NCI-H226 (cell line): Measurements from ENCODE around the gene SFMBT1.

ENCODE experiments used
- DNase-seq: peaks from one replicate; pipeline ENCODE4 v3.0.0-alpha.2; 2015

SFMBT1 gene

DNA sequence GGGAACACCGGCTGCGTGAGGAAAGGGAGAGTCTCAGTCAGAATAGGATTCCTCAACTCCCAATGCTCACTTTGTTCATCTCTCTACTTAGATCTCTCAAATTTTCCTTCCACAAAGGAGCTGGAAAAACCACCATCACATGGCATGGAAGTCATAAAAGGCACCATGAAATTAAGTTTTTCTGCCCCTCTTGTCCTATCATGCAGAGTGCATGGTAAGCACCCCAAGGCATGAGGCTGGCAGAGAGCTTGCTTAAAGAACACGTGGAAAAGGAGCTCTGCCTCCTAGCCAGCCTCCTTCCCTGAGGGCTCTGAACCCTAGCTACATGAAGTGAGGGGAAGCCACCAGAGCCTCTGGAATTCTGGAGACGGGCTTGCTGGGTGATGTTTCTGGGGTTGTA, 166.3 kb downstream of the SFMBT1 start:
- DNase-seq: no peak

DNA sequence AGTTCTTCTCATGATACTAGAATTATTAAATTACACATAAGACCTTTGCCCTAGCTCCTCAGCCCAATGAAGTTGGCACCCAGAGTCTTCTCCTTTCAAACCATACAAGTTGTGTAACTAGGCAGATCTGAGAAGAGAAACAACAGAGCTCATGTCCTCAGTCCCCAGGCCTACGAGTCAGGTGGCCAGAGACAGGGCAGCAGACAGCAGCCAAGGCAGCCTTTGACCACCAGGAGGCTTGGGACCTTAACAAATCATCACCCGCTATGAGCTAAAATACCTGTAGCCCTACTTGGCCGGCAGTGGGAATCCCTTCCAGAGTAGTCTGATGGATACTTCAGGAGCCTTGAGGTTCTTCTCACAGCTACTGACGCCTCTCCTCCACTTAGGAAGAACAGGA, 166.8 kb downstream of the SFMBT1 start:
- DNase-seq: no peak

DNA sequence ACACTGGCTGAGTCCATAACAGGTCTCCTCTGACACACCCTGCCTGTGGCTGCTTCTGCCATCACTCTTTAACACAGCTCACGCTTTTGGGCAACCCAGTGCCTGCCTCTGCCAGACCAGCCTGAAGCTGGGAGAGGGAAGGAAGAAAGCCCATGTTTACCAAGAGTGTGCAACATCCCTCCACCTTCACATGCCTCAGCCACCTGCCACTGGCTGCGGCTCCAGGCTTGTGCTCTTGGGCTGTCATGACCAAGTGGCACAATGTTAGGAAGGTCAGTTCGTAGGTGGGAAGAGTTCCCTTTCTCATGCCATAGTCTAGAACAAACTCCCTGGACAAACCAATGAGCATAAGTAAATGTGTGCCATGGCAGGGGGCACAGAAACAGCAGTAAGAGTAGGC, 168.8 kb downstream of the SFMBT1 start:
- no peak for DNase-seq

DNA sequence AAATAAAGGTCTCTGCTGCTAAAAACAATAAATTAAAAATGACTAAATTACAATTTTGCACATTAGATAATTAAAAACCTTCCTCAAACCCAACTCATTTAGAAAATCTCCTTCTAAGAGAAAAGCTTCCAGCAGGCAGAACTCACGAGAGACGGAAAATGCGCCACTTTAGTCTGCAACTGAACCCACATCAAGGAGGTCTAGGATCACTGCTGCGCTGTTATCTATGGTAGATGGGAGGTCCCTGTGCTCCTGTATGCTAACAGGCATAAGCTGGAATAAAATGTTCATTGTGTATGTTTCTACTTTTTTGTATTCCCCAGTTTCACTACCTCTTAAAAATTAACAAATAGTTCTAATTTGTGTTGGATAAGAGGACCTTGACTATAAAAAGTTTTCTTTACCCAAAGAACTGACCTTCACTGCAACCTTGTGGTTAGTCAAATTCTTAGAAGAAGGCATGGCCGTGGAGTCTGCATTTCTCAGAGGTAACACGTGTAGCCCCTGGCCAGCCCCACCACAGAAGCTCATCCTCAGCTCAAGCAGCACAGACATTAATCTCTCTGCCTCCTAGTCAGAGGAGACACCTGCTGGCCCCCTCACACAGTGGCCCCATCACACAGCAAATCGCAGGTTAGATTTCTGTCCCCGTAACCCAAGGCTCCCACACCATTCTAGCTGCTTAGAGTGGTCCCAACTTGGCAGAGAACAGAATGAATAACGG, 170.8 kb downstream of the SFMBT1 start:
- DNase-seq: no peak

DNA sequence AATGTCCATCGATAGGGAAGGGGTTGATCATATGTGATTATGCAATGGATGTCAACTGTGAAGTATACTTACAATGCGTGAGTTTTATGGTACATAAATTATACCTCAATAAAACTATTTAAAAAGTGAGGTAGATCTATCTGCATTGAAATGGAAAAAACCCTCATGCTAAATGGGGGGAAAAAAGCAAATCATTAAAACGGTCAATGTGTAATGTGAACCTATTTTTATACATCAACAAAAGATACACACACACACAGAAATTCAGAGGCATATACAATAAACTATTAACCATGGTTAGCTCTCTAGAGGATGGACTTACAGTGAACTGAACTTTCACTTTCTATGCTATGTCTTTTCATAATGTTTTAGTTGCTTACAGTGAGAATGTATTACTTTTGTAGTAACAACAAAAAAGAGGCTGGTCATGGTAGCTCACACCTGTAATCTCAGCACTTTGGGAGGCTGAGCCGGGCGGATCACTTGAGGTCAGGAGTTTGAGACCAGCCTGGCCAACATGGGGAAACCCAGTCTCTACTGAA, 171.6 kb downstream of the SFMBT1 start:
- DNase-seq: no peak

DNA sequence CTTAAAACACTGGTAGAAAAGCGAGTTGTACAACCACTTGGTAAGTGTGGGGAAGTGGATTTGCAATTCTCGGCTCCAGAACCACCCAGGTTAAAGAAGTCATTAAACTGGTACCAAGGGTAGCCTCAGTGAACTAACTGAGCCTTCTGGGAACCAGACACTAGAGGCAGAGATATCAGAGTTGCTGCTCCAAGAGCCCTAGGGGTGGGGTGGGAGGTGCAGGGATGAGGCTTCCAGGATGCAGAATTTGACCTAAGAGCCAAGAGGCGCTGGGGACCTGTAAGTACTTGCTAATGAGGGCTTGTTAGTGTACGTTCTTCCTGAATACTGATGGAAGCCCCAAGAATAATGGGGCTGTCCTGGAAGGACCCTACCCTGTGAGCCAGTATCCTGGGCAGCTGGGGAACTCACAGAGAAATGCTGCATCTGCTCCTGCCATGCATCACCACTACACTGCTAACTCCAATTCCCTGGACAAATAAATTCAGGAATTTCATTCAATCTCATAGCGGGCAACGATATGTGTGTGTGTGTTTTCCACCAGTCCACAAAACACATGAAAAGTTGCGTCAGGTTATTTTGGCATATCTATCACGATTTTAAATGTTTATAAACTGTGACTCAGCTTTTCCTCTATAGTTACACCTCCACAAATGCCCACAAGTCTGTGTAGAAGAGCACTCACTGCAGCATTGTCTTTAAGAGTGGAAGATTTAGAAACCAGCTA, 172.3 kb downstream of the SFMBT1 start:
- DNase-seq: no peak

DNA sequence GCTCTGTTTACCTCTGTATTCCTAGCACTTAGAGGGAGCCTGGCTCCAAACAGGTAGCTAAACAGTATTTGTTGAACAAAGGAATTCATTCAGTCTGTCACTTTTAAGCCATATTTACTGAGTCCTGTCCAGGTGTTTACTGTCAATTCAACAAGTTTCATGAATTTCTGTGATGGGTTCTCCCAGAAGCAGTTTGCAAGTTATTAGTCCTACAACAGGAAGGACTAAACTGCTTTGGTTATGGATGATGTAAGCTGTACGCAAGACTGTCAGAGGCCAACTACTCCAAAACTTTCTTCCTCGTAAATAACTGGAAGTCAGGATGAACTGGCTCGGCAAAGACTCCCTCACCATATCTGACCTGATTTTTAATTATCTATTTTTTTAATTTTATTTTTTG, 173.6 kb downstream of the SFMBT1 start:
- DNase-seq: no peak

DNA sequence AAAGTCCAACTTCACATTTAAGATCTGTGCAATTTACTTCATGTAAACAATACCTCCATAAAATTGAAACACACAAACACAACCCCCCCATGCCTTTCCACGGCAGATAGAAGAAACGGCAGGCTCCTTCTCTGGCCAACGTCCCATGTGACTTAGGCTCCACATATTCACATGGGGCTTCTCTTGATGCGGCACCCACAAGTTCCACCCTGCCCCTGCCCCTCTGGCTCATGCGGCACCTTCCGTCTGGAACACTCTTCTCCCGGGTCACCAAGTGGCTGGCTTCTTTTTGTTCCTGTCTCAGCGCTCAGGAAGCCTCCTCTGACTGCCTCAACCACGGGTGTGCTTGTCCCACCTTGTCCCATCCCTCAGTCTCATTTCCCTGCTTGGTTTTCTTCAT, 174.1 kb downstream of the SFMBT1 start:
- no peak for DNase-seq

DNA sequence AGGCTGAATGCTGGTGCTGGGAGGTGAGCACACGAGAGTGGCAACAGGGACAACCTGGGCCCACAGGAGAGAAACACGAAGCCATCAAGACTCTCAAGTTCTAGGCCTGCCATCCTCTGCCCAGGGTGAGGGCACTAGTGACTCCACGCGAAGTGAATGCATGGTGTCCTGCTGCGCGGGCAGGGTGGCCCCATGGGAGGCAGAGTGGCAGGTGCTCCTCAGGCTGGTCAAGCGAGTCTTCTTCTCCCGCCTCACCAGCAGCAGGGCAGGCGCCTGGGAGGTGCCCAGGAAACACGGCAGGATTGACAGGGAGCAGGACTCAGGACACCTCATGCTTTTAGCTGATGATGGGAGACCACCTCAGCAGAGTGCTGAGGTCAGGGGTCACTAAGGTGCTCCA, 175.4 kb downstream of the SFMBT1 start:
- no peak for DNase-seq

DNA sequence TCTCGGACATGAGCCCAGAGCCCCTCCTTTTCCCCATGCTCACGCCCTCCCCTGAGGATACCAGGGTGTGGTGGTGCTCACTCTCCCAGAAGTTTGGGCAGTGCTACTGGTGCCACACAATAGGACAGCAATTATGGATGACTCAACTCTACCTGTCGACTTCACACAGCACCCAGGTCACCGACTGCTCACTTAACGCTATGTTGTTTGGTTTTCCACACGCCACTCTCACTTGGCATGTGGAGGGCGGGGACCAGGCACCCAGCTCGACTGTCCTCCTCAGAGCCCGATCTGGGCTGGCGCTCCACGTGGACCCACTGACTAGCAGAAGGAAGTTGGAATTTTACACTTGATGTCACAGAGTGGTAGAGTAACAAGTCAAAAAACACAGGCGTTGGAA, 179.4 kb downstream of the SFMBT1 start:
- no peak for DNase-seq

DNA sequence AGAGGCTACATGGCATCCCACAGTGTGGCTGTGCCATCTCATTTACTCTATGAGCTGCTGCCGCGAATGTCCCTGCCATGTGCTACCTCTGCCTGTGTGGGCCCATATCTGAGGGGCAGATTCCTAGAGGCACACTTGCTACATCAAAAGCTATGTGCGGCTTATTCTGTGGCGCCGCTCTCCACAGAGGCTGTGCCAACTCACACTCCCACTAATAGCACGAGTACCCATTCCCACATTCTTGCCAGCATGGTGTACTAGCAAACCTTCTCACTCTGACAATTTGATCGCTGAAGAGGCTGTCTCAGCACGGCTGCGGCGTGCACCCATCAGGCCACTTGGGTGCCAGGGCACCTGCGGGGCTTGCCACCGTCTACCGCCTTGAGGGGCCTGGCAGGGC, 179.9 kb downstream of the SFMBT1 start:
- DNase-seq: no peak

DNA sequence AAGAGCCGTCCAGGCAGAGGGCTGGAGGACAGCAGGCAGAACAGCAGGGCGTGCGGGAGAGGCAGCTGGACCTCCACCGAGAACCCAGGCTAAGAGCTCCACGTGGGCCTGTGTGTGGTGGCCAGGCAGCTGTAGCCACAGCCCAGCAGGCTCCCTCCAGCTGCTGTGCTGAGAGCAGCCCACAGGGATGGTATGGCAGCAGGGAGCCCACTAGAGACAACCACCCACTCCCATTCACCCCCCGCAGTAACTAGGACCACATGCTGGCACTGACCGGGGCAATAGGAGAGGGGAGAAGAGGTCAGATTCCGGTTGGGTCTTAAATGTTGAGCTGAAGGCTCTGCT, 185.5 kb downstream of the SFMBT1 start:
- DNase-seq: no peak

DNA sequence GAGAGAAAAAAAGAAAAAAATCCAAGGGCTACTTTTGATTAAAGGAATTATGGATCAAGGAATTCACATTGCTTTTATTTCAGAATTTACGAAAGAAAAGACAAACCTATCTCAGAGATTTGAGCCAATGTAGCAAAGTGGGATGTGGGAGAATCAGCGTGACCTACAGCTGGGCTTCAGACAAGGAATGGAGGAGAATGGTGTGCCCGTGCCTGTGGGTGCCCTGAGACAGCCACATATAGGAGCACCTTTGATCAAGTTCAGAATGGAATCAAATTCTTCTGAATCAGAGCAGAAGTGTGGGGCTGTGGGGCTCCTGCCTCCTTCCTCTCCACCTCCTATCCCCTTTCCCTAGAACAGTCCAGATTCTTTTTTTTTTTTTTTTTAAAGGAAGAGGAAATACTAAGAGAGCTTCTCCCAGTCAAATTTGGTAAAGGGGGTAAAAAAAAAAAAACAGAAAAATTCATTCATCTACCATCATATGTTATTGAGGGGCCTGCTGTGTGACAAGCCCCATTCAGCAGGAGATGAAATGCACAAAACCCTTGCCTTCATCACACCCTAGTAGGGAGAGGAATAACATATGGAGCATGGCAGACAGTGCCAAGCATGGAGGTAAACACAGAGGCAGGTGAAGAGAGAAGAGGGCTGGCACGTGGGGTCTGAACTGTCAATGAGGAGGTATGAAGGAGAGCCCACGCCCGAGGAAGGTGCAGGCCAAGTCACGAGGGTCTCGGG, 186.0 kb downstream of the SFMBT1 start:
- DNase-seq: no peak

DNA sequence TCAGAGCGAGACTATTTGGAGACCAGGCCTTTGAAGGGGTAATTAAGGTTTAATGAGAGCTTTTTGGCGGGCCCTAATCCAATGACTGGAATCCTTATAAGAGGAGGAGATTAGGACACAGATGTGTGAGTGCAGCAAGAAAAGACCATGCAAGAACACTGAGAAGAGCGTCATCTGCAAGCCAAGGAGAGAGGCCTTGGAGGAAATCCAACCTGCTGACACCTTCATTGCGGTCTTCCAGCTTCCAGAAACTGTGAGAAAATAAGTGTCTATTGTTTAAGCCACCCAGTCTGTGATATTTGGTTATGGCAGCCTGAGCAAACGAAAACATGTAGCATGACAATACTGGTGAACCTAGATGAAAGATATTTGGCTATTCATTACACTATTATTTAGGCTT, 188.0 kb downstream of the SFMBT1 start:
- DNase-seq: no peak

DNA sequence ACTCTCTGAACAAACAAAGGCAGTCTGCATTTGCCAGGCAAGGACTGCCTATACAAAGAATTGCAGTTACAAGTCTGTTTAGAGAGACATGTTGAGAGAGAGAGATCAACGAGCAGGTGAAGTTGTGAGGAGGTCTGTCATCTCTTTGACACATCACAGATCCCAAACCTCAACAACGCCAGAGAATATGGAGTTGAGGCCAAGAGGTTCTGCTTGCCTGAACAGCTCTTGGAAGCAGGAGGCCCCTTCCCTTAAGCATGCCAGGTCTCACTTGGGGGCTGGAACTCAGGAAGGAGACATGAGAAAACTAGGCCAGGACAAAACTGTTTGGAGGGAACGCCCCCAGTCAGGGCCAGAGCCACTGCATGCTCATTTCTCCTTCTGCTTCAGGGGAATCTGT, 188.7 kb downstream of the SFMBT1 start:
- DNase-seq: no peak

DNA sequence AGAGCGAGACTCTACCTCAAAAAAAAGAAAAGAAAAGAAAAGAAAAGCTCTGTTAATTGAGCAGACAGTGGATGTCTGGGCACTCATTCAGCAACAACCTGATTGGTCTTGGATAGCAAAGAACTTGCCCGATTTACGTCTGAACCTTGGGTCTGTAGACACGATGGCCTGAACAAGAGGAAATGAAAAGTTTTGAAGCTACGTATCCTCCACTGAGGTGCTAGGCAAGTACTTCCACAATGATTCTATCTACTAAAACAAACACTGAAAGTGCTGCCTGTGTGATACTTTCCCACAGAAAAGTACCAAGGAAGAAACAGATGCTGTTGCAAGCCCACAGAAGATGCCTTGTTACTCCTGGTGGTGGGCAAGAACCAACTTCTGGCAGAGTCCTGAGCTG, 189.2 kb downstream of the SFMBT1 start:
- DNase-seq: no peak

DNA sequence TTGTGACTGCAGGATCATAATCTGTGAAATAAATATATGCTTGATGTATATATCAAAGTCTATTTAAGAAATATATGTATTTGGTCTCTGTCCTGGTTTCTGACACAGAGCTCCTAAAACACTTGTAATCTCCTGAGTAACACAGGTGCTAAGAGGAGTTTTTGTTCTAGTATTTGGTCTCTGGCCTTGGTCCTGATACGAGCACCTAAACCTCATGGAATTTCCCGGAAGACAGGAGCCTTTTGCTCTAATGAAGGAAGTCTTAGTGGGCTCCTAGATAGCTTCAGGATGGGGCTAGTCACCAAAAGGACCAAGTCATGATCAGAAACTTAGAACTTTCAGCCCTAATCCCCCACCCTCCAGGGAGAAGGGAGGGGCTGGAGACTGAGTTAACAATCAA, 191.9 kb downstream of the SFMBT1 start:
- DNase-seq: no peak
